OCI-LY7 (cell line): ENCODE measurements around the gene COL4A3. TPM values are rescaled to one million over a fixed set of nuclear protein-coding genes. Genes with fewer than 3 reads are reported as not detected.

ENCODE experiments used
- BruUV-seq: library from RNA; stranded (reverse); fragments of 400-500 nt; replicated peaks from 2 replicates; lab custom pipeline; 2021; lab: Mats Ljungman, UMichigan
- CTCF ChIA-PET: fragments of 300-600 bp; sonication (Branson Sonifier 250); formaldehyde crosslinking; loops from one replicate; lab custom pipeline; 2022; ENCODE audit warnings: antibody characterized with exemption; ENCODE audit not compliant: unreplicated experiment; lab: Charles Lee
- POLR2A ChIA-PET: fragments of 300-600 bp; sonication (Branson Sonifier 250); formaldehyde crosslinking; loops from one replicate; lab custom pipeline; 2022; ENCODE audit warnings: antibody characterized with exemption; lab: Charles Lee
- DNase-seq: peaks from one replicate; pipeline ENCODE4 v3.0.0-alpha.2; 2015; ENCODE audit warnings: low spot score
- H2AFZ ChIP-seq: fragments of 200-600 bp; sonication (generic), shearing (Covaris generic); 2 replicates; pipeline ENCODE4 v1.6.1; 2014; ENCODE audit warnings: mild to moderate bottlenecking, antibody characterized with exemption, low read length, moderate library complexity
- H3K27ac ChIP-seq: fragments of 200-600 bp; sonication (generic); 2 replicates; pipeline ENCODE4 v1.5.1; 2014; ENCODE audit warnings: mixed run types, low read depth, mild to moderate bottlenecking, moderate library complexity, low read length, inconsistent platforms; ENCODE audit not compliant: poor library complexity, severe bottlenecking
- H3K36me3 ChIP-seq: fragments of 200-600 bp; sonication (generic); 2 replicates; pipeline ENCODE4 v1.6.1; 2014; ENCODE audit warnings: mild to moderate bottlenecking, antibody characterized with exemption, low read length, moderate library complexity, mixed read lengths; ENCODE audit not compliant: insufficient read depth
- H3K4me1 ChIP-seq: fragments of 200-600 bp; sonication (generic); 2 replicates; pipeline ENCODE4 v1.5.1; 2014; ENCODE audit warnings: mild to moderate bottlenecking, low read length; ENCODE audit not compliant: insufficient read depth, poor library complexity, severe bottlenecking
- H3K4me2 ChIP-seq: fragments of 200-600 bp; sonication (generic); 2 replicates; pipeline ENCODE4 v1.6.1; 2014; ENCODE audit warnings: mild to moderate bottlenecking, low read length
- H3K4me3 ChIP-seq: fragments of 200-600 bp; sonication (generic); 2 replicates; pipeline ENCODE4 v1.5.1; 2014; ENCODE audit warnings: mild to moderate bottlenecking, low read depth, low read length; ENCODE audit not compliant: poor library complexity, severe bottlenecking
- H3K79me2 ChIP-seq: fragments of 200-600 bp; sonication (generic); 2 replicates; pipeline ENCODE4 v1.6.1; 2016; ENCODE audit warnings: low read depth, mild to moderate bottlenecking, low read length, moderate library complexity, mixed read lengths; ENCODE audit not compliant: insufficient read depth
- H3K9me2 ChIP-seq: fragments of 200-600 bp; sonication (generic); 2 replicates; pipeline ENCODE4 v1.6.1; 2016; ENCODE audit warnings: mild to moderate bottlenecking, low read length, mixed read lengths; ENCODE audit not compliant: insufficient read depth
- H3K9me3 ChIP-seq: fragments of 200-600 bp; sonication (generic); 2 replicates; pipeline ENCODE4 v1.6.1; 2014; ENCODE audit warnings: mild to moderate bottlenecking, mixed run types, low read length, mixed read lengths
- H4K20me1 ChIP-seq: fragments of 200-600 bp; sonication (generic); 2 replicates; pipeline ENCODE4 v1.6.1; 2014; ENCODE audit warnings: mild to moderate bottlenecking, antibody characterized with exemption, low read length, moderate library complexity, mixed read lengths; ENCODE audit not compliant: insufficient read depth
- CTCF ChIP-seq: fragments of 200-600 bp; sonication (generic); conservative IDR thresholded peaks from 2 replicates; pipeline ENCODE4 v1.5.1; 2014; ENCODE audit warnings: mild to moderate bottlenecking, antibody characterized with exemption, low read length, moderate library complexity, mixed read lengths
- EZH2phosphoT487 ChIP-seq: fragments of 200-600 bp; sonication (generic); IDR thresholded peaks from 2 replicates; pipeline ENCODE4 v1.6.1; 2018; ENCODE audit warnings: low read depth, borderline replicate concordance, mild to moderate bottlenecking, mixed run types, antibody characterized with exemption, low read length, moderate library complexity, mixed read lengths
- intact Hi-C: fragments of 100-400 bp; cut with micrococcal nuclease; formaldehyde crosslinking; loops from one replicate; pipeline ENCODE4 v1.10.0; 2022; ENCODE audit not compliant: unreplicated experiment
- total RNA-seq, 2 experiments: library from RNA; depleted of rRNA in 1 of 2; stranded (reverse); fragments of >200 nt in 1 of 2; shearing (Covaris generic) in 1 of 2; gene quantifications; 2 replicates each; pipeline ENCODE4 v1.2.3, GENCODE V29; 2014 to 2022

COL4A3 gene
- total RNA-seq, 2 experiments from 2014 or later: 0.06 to 10.9 TPM

- DNase-seq: no peak
- H4K20me1 ChIP-seq: no peaks in the 10 kb centered on the region
- TF ChIP-seq EZH2phosphoT487: no peak
- no peak for TF ChIP-seq CTCF
- H3K9me2 ChIP-seq: no peaks in the 10 kb centered on the region
- H3K4me3 ChIP-seq: no peak overlapping the region
- H3K36me3 ChIP-seq: no peaks in the 10 kb centered on the region
- intact Hi-C loops: loop anchor here (1.0 to 10.0 kb wide), 3 partner anchors 107 to 1573 kb away; no protein-coding TSS in a partner anchor
- POLR2A ChIA-PET: interaction anchor here (0.6 to 1.0 kb wide), 6 partner anchors 169 to 1181 kb away, joined by 3 to 5 read pairs (median 3); no protein-coding TSS in a partner anchor
- H3K79me2 ChIP-seq: no peaks in the 10 kb centered on the region
- H3K9me3 ChIP-seq: no peaks in the 10 kb centered on the region
- H3K4me2 ChIP-seq: no peak overlapping the region
- no TSS peak for BruUV-seq
- no peaks in the 10 kb centered on the region for H3K4me1 ChIP-seq
- H3K27ac ChIP-seq: no peak overlapping the region
- no peak overlapping the region for H2AFZ ChIP-seq
- CTCF ChIA-PET: no interaction called here
Measured at GRCh38 chr2:227237786-227238185, 73.4 kb downstream of the COL4A3 start.

- POLR2A ChIA-PET: interaction anchor here (0.6 to 1.3 kb wide), 11 partner anchors 15 to 1182 kb away, joined by 3 to 5 read pairs (median 3); no protein-coding TSS in a partner anchor
Measured at GRCh38 chr2:227238238-227239237, 74.1 kb downstream of the COL4A3 start.

More at GRCh38 chr2:227238238-227239237, 74.1 kb downstream of the COL4A3 start:
- H4K20me1 ChIP-seq: no peaks in the 10 kb centered on the region
- CTCF ChIA-PET: interaction anchor here (0.6 to 0.7 kb wide), 2 partner anchors 108 to 109 kb away, joined by 3 read pairs; no protein-coding TSS in a partner anchor
- H3K9me3 ChIP-seq: no peaks in the 10 kb centered on the region
- no peaks in the 10 kb centered on the region for H3K4me1 ChIP-seq
- H3K9me2 ChIP-seq: no peaks in the 10 kb centered on the region
- intact Hi-C loops: loop anchor here (1.0 to 10.0 kb wide), 3 partner anchors 108 to 1574 kb away; no protein-coding TSS in a partner anchor
- H3K36me3 ChIP-seq: no peaks in the 10 kb centered on the region
- H3K4me3 ChIP-seq: no peak overlapping the region
- H3K79me2 ChIP-seq: no peaks in the 10 kb centered on the region
- H2AFZ ChIP-seq: no peak overlapping the region
- no peak overlapping the region for H3K4me2 ChIP-seq
- TF ChIP-seq EZH2phosphoT487: no peak
- peak; percentile 99 for TF ChIP-seq CTCF
- no peak overlapping the region for H3K27ac ChIP-seq
- no TSS peak for BruUV-seq
- peak; percentile 56 for DNase-seq
